Smooth muscle cell of bladder (primary cell): Measurements from ENCODE around the gene RRAGA. TPM values are rescaled to one million over a fixed set of nuclear protein-coding genes. Genes with fewer than 3 reads are reported as not detected.

Experiments
- total RNA-seq: library from RNA; depleted of rRNA; stranded (reverse); fragments of >200 nt; gene quantifications from 2 replicates; pipeline ENCODE4 v1.2.3, GENCODE V29; 2014

The RRAGA gene
- total RNA-seq, result 49.5 and 70.6 TPM in 2 replicates

GRCh38 chr9:19048966-19049916 is at the start of gene RRAGA:
Gene RRAGA, plus strand, starts transcription at chr9:19049427. Its CDS starts 233 bp downstream, at chr9:19049660.

GRCh38 chr9:19033015-19033414 is 16.2 kb upstream of the RRAGA start, which contains the start of gene SAXO1:
Gene SAXO1, minus strand, starts transcription at chr9:19033209. Its CDS starts 301 bp downstream, at chr9:19032908.

Other genes starting within 250 kb of the RRAGA start
- under 0.01 and 0.09 TPM in 2 replicates for gene SAXO1, start 16.2 kb upstream of the RRAGA start, total RNA-seq
- 7.8 and 9.2 TPM in 2 replicates for gene HAUS6, start 53.5 kb downstream of the RRAGA start, total RNA-seq
- 238 and 662 TPM in 2 replicates for gene PLIN2, start 78.1 kb downstream of the RRAGA start, total RNA-seq
- 43.4 and 47.1 TPM in 2 replicates for gene DENND4C, start 181.3 kb downstream of the RRAGA start, total RNA-seq